GM18858 (cell line): ENCODE data around the gene TMEM141.
"Not testable (repeated sequence)": the region's sequence is repeated elsewhere in the genome, so short reads cannot be mapped to it uniquely, and the experiment has no call there.

ENCODE experiments used
- ATAC-seq: cut with Tn5 transposase; IDR thresholded peaks from one replicate; pipeline ENCODE4 v1.9.1; 2021; ENCODE audit not compliant: unreplicated experiment

TMEM141 gene

DNA sequence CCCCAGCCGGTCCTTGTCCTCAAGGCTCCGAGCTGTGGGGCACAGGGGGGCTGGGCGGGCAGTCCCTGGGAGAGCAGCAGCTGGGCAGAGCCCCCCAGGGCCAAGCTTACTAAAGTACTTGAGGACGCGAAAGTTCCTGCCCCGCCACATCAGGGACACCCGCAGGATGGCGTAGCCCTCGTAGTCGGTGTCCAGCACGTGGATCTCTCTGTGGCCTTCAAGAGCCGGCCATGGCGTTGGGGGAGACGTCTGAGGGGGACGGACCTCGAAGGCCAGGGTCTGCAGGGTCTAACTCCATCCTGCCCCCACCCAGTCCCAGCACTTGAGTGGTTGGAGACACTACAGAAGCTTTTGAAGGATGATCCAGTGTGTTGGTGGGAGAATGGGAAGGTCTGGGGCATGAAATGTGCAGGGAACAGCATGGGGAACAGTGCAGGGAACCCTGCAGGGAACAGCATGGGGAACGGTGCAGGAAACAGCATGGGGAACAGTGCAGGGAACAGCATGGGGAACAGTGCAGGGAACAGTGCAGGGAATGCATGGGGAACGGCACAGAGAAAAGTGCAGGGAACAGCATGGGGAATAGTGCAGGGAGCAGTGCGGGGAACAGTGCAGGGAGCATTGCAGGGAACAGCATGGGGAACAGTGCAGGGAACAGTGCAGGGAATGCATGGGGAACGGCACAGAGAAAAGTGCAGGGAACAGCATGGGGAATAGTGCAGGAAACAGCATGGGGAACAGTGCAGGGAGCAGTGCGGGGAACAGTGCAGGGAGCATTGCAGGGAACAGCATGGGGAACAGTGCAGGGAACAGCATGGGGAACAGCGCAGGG lies 35.6 kb upstream of the TMEM141 start:
- ATAC-seq: not testable (repeated sequence)

DNA sequence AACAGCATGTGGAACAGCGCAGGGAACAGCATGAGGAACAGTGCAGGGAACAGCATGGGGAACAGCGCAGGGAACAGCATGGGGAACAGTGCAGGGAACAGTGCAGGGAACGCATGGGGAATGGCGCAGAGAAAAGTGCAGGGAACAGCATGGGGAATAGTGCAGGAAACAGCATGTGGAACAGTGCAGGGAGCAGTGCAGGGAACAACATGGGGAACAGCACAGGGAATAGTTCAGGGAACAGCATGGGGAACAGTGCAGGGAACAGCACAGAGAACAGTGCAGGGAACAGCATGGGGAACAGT lies 35.1 kb upstream of the TMEM141 start:
- no peak for ATAC-seq

DNA sequence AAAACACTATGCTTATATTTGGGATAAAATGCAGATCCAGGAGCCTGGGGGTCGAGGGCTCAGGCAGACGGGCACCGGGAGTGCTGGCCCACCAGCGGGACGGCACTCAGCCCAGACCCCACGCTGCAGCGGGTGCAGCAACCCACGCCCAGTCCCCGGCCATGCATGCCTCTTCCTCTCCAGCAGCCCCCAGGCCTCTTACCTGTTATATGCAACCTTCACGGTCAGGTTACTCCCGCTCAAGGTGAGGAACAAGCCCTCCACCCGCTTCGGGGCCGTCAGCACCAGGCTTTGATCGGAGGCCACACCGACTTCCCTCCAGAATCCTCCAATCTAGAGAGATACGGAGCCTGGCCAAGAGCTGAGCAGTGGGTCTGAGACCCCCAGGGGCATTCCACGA lies 34.3 kb upstream of the TMEM141 start:
- no peak for ATAC-seq

DNA sequence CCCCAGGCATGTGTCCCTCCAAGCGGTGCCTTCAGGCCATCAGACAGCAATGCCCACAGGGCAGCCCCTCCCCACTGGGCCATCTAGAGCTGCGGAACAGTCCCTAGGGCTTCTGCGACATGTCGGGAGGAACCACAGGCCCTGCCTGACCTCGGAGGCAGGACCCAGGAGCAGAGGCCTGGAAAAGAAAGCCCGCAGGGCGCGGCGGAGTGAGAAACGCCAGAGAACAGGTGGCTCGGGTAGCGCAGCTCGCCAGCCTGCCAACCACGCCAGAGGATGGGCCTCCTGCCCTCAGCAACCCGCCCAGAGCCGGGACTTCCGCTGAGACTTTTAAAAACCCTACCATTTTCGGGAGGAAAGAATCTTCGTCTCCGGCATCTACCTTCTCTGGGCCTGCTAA lies 33.8 kb upstream of the TMEM141 start:
- ATAC-seq: no peak

DNA sequence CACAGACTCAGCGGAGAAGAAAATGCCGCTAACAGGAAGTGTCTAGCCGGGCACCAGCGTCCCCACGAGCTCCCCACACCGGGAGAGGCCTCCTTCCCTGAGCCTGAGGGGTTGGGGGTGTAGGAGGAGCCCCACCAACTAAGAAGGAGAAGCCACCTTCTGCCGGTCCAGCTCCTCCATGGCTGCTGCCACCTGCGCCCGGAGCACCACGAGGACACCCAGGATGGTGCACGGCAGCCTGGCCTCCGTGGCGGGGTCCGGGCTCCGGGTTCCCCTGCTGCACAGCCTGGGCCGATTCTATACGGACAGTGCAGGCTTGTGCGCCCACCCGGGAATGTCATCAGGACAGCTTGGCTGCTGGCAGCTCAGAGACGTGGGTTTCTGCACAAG lies 33.4 kb upstream of the TMEM141 start:
- ATAC-seq: no peak

DNA sequence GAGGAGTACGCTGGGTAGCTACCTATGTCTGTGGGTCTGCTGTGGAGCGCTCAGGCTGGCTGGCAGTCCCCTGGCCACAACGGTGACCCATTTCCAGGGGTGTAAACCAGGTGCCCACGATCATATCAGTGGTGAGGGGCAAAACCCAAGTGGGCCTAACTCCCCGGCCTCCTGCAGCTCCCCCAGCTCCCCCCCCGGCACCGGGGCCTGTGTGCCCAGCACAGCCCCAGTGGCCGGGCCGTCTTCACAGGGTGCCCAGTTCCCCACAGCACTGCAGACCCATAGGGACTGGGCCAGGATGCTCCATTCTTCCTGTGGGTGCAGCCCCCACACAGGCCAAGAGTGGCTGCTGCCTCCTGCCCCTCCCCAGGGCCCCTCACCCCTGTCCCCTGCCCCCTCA lies 32.1 kb upstream of the TMEM141 start:
- no peak for ATAC-seq

DNA sequence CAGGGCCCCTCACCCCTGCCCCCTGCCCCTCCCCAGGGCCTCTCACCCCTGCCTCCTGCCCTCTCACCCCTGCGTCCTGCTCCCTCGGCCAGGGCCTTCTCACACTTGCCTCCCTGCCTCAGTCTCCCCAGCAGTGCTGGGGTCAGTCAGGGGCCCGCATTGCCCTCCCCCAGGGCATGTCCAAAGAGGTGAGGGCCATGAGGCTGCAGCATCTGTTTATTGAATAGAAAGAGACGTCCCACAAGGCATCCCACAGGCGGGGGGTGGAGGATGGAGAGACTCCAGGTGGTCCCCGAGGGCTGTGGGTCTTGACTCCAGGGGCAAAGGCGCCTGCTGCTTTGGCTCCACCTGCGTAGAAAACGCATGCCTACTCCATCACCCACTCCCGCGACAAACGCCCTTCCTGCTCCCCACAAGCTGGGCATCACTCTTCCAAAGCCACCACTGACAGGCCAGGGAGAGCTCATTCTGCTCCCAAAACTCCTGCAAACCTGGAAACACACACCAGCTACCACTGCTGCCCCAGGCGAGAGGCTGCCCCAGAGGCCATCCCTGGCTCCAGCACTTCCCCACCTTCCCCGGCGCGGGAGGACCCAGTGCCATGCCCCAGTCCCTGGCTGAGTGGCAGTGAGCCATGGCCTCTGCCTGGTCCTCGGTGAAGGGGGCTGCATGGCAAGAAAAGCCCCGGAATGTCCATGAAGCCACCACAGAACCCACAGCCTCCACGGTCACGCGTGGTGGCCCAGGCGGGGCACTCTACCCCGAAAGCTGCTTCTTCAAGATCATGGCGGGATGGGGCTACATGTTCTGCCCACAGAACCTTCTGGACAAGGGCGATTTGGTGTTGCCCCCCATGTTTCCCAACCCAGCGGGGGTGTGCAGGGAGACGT lies 31.5 kb upstream of the TMEM141 start:
- ATAC-seq: no peak

DNA sequence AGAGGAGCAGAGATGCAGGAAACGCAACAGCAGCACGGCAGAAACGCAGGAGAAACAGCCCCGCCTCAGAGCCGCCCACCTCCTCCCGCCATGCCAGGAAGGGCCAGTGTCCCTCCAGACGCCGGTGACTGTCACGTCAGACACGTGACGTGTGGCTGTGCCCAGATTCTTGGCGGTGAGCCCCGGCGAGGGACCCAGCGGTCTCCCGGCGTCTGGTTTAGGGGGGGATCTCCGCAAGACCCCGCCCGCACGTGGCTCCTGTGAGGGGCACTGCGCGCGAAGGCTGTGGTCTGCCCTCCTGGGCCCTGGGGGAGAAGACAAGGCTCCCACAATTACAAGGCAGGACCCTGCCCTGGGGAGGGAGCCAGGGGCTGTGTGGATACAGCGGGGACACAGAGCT lies 30.7 kb upstream of the TMEM141 start:
- no peak for ATAC-seq

DNA sequence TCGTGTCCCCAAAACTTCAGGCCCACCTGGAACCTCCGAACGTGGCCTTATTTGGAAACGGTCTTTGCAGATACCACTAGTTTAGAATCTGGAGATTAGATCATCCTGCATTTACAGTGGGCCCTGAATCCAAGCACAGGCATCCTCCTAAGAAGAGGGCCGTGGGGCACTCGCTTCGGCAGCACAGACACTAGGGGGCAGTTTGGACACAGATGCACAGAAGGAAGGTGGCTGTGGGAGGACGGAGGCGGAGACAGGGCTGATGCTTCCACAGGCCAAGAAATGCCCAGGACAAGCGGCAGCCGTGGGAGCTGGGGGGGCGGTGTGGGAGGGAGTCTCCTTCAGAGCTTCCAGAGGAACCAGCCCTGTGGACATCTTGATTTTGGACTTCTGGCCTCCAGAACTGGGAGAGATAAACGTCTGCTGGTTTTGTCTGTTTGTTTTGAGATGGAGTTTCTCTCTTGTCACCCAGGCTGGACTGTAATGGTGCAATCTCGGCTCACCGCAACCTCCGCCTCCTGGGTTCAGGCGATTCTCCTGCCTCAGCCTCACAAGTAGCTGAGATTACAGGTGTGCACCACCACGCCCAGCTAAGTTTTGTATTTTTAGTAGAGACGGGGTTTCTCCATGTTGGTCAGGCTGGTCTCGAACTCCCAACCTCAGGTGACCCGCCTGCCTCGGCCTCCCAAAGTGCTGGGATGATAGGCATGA lies 30.2 kb upstream of the TMEM141 start:
- ATAC-seq: not testable (repeated sequence)

DNA sequence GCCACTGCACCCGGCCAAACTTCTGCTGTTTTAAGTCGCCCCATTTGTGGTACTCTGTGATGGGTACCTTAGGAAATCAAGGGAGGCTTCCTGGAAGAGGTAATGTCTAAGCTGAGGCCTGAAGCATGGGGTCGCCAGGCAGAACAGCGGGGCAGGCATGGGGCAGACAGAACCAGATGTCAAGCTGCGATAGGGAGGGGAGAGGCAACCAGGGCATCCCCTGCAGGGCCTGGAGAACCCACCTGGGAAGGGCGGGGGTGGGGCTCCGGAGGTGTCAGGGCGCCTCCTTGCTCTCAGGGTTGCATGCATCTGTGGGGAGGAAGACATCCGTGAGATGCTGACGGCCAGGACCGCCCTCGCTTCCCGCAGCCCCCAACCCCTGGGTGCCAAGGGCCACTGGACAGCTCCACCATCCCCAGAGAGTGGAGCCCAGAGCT lies 29.6 kb upstream of the TMEM141 start:
- no peak for ATAC-seq

DNA sequence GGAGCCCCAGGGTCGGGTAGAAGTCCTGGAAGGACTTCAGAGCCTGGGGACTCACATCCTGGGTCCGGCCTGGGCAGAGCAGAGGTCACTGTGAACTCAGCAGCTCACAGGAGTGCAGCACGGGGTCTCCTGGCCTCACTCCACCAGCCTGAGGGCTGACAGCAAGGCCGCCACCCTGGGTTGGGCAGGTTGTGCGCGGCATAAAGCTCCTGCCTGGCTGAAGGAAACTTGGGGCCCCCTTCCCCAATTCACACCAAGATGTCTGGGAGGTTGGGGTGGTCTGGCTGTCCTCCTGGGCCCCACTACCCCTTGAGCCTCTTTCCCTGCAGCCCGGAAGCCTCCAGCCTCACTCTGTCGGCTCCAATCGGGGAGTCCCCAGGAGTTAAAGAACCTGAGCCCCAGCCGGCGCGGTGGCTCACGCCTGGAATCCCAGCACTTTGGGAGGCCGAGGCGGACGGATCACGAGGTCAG lies 28.9 kb upstream of the TMEM141 start:
- ATAC-seq: no peak

DNA sequence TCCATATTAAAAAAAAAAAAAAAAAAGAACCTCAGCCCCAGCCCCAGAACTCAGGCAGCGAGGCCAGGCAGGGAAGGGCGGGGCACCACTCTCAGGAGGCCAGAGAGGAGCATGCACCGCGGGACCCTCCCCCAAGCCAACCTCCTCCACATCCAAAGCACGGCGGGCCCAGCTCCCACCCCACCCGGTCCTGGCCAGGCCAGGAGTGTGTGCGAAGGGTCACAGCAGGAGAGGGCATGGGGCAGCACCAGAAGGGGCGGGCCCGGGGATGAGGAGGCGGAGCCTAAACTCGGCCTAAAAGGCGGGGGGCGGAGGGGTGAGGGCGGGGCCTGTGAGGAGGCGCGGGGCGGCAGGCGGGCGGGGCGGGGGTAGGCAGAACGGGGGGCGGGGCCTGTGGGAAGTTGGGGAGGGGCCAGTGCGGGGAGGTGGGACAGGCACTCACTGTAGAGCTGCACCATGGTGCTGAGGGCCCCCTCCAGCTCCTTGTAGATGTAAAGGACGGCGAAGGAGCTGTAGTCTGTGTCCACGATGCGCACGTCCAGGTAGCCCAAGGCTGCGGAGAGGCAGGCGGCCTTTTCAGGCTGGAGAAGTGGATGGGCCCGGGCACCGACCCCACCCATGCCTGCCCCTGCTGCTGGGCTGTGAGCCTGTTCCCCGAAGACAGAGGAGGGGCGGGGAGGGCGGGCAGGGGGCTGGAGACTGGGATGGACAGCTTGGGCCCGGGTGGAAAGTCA lies 28.1 kb upstream of the TMEM141 start:
- no peak for ATAC-seq

DNA sequence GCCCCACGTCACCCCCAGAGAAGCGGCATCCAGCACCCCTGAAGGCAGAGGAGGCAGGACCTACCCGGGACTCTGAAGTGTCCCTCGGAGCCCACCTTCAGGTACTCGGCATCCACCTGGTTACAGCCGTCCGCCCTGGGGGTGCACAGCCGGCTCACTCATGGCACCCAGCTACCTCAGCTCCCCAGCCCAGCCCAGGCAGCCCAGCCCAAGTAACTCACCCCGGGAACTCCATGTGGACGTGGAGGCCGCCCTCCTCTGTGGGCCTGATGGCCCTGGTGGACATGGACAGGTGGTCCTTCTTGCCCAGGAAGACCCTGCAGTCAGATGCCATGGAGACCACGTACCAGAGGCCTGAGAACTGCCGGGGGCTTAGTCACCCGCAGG lies 27.5 kb upstream of the TMEM141 start:
- no peak for ATAC-seq

DNA sequence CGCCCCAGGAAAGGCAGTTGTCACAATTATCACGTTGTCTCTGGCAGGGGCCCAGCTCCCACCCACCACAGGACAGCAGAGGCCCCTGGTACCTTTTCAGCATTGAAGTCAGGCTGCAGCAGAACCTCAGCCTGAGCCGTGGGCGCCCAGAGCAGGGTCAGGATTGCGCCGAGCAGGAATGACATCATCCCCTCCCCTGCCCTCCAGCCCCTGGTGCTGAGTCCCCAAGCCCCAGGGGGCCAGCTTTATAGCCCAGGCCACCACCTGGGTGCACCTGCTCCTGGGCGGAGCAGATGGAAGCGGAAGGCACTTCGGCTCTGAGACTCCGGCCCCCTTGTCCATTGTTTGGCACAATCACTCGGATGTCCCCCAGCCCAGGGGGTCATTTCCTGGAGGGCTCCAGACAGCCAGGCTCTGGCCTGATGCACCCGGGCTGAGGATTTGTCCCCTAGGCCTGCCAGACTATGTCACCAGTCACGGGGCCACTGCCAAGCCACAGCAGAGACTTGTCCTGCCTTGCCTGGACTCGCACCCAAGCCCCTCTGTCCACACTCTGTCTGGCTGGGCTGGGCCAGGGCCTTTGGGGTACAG lies 26.7 kb upstream of the TMEM141 start, which contains the start of gene LCN15:
TSS of gene LCN15 (minus strand) at position 218 of the 591 bp plus-strand sequence. CDS start at position 188, 30 bp downstream.
- no peak for ATAC-seq

DNA sequence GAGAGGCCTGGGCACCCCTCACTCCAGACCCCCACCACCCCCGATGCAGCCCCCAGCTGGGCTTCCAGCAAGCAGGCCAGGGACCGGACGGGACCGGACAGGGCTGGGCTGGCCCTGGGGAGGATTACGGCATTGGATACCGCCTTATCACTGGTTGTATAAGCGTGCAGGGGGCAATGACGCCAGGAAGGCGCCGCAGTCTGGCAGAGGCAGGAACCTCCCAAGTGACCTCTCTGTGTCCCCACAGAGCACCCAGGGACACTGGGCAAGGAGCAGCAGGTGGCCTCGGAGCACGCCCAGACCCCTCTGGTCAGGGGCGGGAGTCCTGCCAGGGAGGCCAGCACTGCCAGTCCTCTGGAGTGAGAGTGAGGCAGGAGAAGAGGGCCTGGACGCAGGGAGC lies 26.1 kb upstream of the TMEM141 start:
- ATAC-seq: no peak

DNA sequence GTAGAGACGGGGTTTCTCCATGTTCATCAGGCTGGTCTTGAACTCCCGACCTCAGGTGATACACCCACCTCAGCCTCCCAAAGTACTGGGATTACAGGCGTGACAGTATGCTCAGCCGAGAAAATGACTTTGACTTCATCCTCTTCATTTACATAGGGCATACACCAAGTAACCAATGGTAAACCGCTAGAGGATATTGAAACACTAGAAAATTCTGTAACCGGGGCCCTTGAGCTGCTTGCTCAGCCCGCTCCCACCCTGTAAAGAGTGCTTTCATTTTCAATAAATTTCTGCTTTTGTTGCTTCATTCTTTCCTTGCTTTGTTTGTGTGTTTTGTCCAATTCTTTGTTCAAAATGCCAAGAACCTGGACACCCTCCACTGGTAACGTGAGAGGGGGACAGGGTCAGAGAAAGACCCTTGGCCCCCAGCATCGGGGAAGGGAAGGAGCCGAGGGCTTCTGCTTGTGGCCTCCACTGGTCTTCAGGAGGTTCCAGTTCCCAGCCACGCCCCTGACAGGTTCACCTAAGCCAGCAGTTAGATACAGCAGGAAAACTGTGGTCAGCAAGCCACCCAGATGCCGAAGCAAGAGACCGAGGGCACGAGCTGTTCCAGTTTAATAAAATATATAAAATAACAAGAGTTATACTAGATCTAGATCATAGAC lies 25.3 kb upstream of the TMEM141 start:
- peak; percentile 43 for ATAC-seq

DNA sequence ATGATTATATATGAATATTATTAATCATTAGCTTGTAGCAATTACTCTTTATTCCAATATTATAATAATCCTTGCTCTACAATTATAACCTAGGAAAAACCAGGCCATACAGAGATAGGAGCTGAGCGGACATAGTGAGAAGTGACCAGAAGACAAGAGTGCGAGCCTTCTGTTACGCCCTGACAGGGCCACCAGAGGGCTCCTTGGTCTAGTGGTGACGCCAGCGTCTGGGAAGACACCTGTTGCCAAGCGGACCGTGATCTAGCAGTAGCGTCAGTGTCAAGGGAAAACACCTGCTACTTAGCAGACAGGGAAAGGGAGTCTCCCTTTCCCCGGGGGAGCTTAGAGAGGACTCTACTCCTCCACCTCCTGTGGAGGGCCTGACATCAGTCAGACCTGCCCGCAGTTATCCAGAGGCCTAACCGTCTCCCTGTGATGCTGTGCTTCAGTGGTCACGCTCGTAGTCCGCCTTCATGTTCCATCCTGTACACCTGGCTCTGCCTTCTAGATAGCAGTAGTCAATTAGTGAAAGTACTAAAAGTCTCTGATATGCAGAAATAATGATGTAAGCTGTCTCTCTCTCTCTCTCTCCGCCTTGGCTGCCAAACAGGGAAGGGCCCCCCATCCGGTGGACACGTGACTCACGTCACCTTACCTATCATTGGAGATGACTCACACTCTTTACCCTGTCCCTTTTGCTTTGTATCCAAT lies 24.6 kb upstream of the TMEM141 start:
- not testable (repeated sequence) for ATAC-seq

DNA sequence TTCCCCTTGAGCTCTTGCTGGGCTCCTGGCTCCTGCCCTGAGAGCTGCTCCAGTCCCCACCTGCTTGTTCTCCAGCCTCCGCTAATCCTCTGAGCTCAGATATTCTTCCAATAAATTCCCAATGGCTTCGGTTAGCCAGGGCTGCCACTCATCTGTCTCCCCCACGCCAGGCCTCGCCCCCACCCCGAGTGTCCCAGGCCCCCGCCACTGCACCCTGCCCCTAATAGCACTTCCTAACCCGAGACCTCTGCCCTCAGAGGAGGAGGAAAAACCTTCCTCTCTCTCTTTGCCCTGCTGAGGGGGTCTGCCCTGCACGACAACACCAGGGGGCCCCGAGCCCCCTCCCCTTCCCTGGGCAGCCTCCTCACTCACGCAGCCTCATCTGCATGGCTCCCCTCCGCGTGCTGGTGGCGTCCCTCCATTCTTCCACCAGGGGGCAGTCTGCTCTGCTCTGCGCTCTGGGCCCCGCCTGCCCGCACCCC lies 21.4 kb upstream of the TMEM141 start:
- no peak for ATAC-seq

DNA sequence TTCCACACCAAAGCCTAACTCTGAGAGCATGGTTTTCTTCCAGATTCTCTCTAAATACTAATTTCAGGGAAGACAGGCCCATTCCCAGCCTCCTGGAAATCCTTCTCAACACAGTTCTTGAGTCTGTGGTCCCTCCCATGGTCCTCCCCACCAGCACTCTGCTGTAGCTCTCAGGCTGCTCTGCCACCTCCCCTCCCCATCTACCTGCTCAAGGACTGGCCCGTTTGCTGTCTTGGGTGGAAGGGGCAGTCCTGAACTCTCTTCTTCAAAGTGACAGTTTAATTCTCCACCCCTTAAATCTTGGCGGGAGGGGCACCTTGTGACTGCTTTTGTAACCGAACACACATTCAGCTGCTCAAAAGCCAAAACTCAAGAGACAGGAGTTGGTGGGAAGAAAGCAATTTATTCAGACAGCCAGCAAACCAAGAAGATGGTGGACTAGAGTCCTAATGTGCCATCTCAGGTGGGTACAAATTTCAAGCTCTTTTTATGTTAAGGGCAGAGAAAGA lies 19.2 kb upstream of the TMEM141 start:
- no peak for ATAC-seq
